HG02938 (cell line): ENCODE measurements around the gene PRSS38.

Source experiments
- ATAC-seq: cut with Tn5 transposase; IDR thresholded peaks from one replicate; pipeline ENCODE4 v1.9.1; 2021; ENCODE audit warnings: mild to moderate bottlenecking, moderate library complexity; ENCODE audit not compliant: unreplicated experiment

Gene PRSS38

GRCh38 chr1:227792216-227793078 is 23.0 kb upstream of the PRSS38 start:
- ATAC-seq = no peak

GRCh38 chr1:227793079-227793947 is 22.2 kb upstream of the PRSS38 start:
- no peak for ATAC-seq

- ATAC-seq = no peak
These were observed 21.3 kb upstream of the PRSS38 start for GRCh38 chr1:227793948-227794816.

- no peak for ATAC-seq
These were observed 20.7 kb upstream of the PRSS38 start for GRCh38 chr1:227794817-227795192.

- no peak for ATAC-seq
These were observed 19.7 kb upstream of the PRSS38 start for GRCh38 chr1:227795732-227796131.

GRCh38 chr1:227796359-227796915 is 19.0 kb upstream of the PRSS38 start:
- ATAC-seq = no peak

- no peak for ATAC-seq
These were observed 18.3 kb upstream of the PRSS38 start for GRCh38 chr1:227797144-227797543.

GRCh38 chr1:227797625-227798024 is 17.9 kb upstream of the PRSS38 start:
- no peak for ATAC-seq

GRCh38 chr1:227798078-227798802 is 17.2 kb upstream of the PRSS38 start:
- ATAC-seq = no peak

GRCh38 chr1:227799756-227800155 is 15.7 kb upstream of the PRSS38 start:
- ATAC-seq = no peak

- ATAC-seq = no peak
These were observed 11.5 kb upstream of the PRSS38 start for GRCh38 chr1:227803933-227804332.

- no peak for ATAC-seq
These were observed 9.8 kb upstream of the PRSS38 start for GRCh38 chr1:227805606-227806197.

GRCh38 chr1:227808566-227808965 is 6.9 kb upstream of the PRSS38 start:
- no peak for ATAC-seq

GRCh38 chr1:227809026-227809425 is 6.4 kb upstream of the PRSS38 start:
- ATAC-seq = no peak

GRCh38 chr1:227813962-227814361 is 1.5 kb upstream of the PRSS38 start:
- ATAC-seq = no peak

- ATAC-seq = no peak
These were observed 1.4 kb downstream of the PRSS38 start for GRCh38 chr1:227816750-227817446.

GRCh38 chr1:227823537-227823936 is 8.1 kb downstream of the PRSS38 start:
- ATAC-seq = no peak

GRCh38 chr1:227824204-227824603 is 8.7 kb downstream of the PRSS38 start:
- no peak for ATAC-seq

GRCh38 chr1:227828786-227829185 is 13.3 kb downstream of the PRSS38 start:
- no peak for ATAC-seq
